Activated CD4-positive, CD25-positive, alpha-beta regulatory T cell treated with anti-CD3 and anti-CD28 coated beads, Interleukin-2, amount 50 U/mL, for 72 hours (primary cell): Measurements from ENCODE around the gene FAAP20.

ENCODE experiments used
- DNase-seq: peaks from one replicate; pipeline ENCODE4 v3.0.0; 2021

FAAP20 gene

DNA sequence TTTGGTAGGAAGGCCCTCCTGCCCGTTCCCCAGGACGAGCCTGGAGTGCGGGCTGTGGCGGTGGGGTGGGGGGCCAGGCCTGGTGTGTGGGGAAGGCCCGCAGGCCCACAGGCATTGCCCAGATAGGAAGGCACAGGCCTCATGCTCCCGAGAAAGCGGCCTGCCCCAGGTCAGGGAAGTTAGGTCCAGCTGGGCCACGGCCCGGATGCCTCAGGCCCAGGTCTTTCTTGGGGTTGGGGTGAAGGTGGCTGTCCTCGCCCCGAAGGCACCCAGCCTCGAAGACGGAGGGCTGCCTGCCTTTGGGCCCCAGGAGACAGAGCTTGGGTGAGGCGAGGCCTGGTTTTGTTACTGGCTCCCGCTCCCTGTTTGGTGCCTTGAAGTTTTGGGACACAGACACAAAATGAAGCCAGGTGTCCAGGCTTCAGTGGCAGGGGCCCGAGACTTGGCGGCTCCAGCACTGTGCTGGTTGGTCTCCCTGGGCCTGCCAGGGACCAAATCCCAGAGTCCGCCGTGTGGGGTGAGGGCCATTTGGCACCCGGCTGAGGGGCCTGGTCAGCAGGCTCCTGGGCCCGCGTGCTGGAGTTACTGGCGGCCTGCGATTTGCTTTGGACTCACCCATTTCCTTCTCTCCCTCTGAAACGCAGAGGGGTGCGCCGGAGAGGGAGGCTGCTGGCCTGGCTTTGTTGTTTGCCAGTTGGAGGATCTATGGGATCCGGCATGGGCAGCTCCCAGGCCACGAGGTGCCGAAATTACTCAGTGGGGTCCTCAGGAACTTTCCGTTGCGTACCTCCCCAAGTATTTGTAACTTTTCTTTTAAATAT lies 35.5 kb upstream of the FAAP20 start:
- DNase-seq = no peak

DNA sequence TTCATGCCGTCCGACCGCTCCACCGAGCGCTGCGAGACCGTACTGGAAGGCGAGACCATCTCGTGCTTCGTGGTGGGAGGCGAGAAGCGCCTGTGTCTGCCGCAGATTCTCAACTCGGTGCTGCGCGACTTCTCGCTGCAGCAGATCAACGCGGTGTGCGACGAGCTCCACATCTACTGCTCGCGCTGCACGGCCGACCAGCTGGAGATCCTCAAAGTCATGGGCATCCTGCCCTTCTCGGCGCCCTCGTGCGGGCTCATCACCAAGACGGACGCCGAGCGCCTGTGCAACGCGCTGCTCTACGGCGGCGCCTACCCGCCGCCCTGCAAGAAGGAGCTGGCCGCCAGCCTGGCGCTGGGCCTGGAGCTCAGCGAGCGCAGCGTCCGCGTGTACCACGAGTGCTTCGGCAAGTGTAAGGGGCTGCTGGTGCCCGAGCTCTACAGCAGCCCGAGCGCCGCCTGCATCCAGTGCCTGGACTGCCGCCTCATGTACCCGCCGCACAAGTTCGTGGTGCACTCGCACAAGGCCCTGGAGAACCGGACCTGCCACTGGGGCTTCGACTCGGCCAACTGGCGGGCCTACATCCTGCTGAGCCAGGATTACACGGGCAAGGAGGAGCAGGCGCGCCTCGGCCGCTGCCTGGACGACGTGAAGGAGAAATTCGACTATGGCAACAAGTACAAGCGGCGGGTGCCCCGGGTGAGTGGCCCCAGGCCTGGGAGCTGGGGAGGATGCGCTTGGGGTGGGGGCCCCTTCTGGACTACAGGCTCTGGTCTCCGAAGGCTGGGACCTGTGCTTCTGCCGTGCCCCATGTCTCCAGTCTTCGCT lies 34.7 kb upstream of the FAAP20 start:
- peak; percentile 61 for DNase-seq

- no peak for DNase-seq
Measured at GRCh38 chr1:2228694-2229036, 34.1 kb upstream of the FAAP20 start.

GRCh38 chr1:2228157-2228594 lies 33.6 kb upstream of the FAAP20 start, which contains the start of gene SKI:
Gene SKI, plus strand, starts transcription at chr1:2228319. Its CDS starts 448 bp downstream, at chr1:2228767.
- DNase-seq = no peak

- peak; percentile 96 for DNase-seq
Measured at GRCh38 chr1:2227346-2228156, 33.0 kb upstream of the FAAP20 start.

DNA sequence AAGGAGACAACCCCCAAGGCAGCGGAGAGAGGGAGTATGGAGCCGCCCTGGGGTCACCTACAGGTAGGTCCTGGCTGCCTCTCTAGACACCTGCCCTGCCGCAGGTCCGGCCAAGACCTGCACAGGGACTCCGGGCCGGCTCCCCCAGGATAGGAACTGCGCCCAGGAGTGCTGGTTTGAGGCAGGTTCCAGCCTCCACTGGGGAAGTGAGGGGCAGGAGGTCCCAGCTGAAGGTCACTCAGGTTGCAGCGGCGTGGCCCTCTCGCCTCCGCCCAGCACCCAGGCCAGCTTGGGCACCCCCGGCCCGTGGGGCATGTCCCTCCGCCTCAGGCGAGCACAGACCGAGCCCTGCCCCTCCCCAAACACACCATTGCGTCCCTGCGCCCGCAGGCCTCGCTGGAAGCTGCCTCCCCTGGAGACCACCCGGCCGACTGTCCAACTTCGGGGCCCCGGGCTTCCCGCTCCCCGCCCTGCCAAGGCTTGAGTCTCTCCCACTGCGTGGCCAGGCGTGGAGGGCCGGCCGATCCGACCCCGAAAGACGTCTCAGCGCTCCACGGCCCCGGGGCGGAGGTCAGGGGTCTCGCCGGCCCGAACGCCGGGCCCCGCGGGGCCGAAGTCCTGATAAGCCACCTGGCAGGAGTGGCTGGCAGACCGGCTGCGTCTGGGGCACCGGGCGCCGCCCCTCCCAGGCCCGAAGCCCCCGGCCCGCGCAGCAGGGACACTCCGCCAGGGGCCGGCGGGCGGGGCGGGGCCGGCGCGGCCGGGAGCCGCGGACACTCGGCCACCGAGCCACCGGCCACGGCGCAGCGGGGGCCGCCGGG lies 32.2 kb upstream of the FAAP20 start:
- DNase-seq = no peak

DNA sequence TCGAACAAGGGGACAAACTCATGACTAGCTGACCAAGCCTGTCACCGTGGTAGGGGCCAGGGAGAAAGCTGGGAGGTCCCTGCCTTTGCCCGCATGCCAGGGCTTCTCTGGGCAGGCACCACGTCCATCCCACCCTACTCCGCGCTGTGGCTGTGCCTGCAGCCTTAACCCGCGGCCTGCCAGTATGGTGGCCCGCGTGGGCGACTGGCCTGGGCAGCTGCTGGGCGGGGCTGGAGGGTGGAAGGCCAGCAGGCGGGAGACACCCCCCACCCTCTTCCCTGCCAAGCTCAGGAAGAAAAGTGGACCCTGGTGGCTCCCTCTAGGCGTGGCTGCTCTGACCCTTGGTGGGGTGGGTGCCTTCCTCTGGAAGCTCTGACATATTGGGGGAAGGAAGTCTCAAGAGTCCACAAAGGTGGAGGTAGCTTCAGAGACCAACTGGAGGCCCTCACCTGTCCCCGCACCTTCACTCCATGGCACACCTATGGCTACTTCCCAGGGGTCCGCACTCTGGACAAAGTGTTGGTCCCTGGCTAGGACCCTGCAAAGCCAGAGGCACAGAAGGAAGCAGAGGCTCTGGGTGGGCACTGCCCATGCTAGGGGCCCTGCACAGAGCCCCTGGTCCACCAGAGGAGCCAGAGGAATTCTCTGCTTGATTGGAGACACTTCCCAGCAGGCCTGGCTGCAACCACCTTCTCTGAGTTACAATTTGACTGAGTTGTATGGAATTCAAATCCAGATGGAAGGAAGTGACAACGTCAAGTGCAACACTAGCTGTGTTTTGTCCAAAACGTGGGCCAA lies 30.3 kb upstream of the FAAP20 start:
- DNase-seq = no peak

GRCh38 chr1:2224170-2224584 lies 29.6 kb upstream of the FAAP20 start:
- no peak for DNase-seq

DNA sequence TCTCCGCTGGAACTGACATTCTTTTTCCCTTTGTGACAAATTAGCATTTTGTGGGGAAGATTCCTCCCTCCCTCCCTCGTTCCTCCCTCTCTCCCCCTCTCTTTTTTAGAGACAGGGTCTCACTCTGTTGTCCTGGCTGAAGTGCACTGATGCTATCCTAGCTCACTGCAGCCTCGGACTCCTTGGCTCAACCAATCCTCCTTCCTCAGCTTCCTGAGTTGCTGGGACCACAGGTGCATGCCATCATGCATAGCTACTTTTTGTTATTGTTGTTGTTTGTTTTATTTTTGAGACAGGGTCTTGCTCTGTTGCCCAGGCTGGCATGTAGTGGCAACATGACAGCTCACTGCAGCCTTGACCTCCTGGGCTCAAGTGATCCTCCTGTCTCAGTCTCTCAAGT lies 26.7 kb upstream of the FAAP20 start:
- DNase-seq = no peak

DNA sequence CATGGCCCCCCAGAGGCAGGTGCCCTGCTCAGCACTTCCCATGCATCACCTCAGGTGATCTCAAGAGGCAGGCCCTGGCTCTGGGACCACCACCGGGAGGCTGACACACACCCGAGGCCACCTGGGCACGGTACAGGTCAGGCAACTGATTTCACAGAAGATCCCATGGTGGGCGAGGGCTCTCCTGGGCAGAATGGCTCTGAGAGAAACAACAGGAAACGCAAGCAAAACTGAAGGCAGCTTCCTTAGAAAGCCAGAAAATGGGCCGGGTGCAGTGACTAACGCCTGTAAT lies 22.1 kb upstream of the FAAP20 start:
- DNase-seq = no peak

GRCh38 chr1:2215909-2216766 lies 21.6 kb upstream of the FAAP20 start:
- no peak for DNase-seq

GRCh38 chr1:2215329-2215728 lies 20.8 kb upstream of the FAAP20 start:
- DNase-seq = no peak

- no peak for DNase-seq
Measured at GRCh38 chr1:2214541-2215241, 20.1 kb upstream of the FAAP20 start.

DNA sequence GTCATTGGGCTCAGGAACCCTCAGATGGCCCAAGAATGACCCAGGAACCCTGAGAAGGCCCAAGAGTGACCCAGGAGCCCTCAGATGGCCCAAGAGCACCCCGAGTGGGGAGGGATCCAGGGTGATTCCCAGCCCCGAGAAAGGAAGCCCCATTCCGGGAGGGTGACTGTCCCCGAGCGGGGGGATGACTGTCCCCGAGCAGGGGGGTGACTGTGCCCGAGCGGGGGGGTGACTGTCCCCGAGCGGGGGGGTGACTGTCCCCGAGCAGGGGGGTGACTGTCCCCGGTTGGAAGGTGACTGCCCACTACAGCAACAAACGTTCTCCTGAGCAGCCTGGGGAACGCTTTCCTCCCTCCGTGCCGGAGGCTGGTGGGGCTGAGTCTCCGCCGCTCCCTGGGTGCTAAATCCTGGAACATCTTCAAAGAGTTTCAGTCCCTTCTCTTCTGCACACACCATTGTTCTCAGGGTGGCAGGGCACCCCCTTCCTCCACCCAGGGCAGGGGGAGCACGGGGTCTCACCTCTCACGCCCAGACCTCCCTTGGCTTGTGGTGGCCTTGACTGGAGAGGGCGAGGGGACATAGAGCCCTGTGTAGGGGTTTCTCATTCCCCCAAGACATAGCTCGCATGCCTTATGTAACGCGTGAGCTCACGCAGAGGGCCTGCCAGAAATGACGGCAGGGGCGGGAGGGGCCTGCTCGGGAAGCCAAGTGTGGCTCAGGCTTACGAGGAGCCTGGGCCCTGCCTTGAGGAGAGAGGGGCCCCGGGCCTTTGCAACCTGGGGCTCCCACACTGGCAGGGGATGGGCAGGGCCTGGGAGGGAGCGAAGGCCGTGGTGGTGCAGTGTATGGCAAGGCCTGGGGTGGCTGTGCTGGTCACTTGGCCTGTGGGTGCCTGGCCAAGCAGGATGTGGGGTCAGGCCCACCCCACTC lies 19.3 kb upstream of the FAAP20 start:
- no peak for DNase-seq

GRCh38 chr1:2212532-2213491 lies 18.2 kb upstream of the FAAP20 start:
- DNase-seq = no peak

DNA sequence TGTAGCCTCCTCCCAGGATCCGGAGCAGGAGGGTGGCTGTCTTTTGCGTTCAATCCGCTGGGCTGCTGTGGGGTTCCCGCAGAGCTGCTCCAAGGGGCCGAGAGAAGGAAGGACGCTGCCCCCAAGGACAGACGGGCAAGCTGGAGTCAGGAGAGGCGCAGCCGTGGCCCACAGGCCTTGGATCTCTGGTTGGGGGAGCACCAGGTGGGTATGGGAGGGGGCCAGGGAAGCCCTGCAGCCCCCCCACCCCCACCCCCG lies 17.6 kb upstream of the FAAP20 start:
- no peak for DNase-seq

DNA sequence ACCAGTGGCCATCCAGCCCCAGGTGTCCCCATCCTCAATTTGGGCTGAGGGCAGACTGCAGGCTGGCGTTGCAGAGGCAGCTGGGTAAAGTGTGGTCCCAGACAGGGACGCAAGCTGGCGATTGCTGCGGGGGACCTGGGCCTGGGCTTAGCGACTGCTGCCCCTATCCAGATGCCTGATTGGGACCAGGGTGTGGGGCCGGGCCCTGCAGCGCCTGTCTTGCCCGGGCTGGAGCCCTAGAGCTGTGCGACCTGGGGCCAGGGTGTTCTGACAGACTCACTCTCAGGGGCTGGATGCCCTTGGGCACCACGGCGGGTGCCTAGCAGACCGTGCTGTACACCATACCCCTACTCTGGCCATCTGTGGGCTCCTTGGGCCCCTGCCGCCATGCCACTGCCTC lies 16.2 kb upstream of the FAAP20 start:
- DNase-seq = no peak

GRCh38 chr1:2210084-2210653 lies 15.6 kb upstream of the FAAP20 start:
- DNase-seq = no peak
